Measurements from ENCODE around the gene LMAN1.

The LMAN1 gene, protein sequence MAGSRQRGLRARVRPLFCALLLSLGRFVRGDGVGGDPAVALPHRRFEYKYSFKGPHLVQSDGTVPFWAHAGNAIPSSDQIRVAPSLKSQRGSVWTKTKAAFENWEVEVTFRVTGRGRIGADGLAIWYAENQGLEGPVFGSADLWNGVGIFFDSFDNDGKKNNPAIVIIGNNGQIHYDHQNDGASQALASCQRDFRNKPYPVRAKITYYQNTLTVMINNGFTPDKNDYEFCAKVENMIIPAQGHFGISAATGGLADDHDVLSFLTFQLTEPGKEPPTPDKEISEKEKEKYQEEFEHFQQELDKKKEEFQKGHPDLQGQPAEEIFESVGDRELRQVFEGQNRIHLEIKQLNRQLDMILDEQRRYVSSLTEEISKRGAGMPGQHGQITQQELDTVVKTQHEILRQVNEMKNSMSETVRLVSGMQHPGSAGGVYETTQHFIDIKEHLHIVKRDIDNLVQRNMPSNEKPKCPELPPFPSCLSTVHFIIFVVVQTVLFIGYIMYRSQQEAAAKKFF

GRCh38 chr18:59358712-59359575 is at the start of gene LMAN1:
LMAN1 (minus strand) TSS chr18:59359265; CDS start chr18:59359244, 21 bp downstream.
- peak; percentile 89 for DNase-seq

- peak; percentile 98 for DNase-seq
These were observed 43.5 kb upstream of the LMAN1 start for GRCh38 chr18:59402432-59403090.

- no peak for DNase-seq
These were observed 41.3 kb upstream of the LMAN1 start for GRCh38 chr18:59400407-59400806.

- DNase-seq, result no peak
These were observed 36.4 kb upstream of the LMAN1 start for GRCh38 chr18:59395226-59396175.

DNA sequence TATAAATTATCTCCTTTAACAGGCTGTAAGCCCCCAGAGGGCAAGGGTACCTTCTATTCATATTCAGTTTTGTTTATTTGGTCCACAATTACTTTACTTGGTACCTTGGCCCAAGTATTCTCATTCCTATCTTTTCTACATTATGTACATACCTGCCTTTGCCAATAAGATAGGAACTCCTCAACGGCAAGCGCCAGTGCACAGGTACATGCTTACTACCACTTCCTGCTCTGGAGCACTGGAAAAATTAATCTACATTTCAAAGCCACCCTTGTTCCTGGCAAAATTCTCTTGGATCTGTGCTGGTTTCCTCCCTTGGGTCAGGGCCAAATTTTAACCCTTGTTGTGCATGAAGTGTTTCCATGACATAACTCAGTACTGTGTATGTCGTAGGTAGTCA is 34.3 kb upstream of the LMAN1 start:
- DNase-seq, result no peak

DNA sequence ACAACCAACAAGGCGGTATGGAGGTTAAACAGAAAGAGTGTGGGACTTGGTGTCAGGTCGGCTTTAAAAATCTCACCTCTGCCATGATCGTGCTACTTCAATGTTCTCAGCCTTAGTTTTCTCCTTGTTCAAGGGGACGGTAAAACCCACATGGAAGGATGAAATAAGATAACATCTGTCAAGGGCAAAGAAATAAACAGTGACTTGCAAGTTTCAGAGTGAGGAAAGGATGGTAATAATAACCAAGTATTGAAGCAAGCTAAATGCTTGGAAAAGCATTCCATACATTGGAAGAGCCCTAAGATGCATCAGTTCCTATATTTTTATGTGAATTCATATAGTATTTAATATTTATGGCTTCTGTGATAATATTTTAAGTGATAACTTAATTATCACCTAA is 29.8 kb upstream of the LMAN1 start:
- DNase-seq, result no peak

DNA sequence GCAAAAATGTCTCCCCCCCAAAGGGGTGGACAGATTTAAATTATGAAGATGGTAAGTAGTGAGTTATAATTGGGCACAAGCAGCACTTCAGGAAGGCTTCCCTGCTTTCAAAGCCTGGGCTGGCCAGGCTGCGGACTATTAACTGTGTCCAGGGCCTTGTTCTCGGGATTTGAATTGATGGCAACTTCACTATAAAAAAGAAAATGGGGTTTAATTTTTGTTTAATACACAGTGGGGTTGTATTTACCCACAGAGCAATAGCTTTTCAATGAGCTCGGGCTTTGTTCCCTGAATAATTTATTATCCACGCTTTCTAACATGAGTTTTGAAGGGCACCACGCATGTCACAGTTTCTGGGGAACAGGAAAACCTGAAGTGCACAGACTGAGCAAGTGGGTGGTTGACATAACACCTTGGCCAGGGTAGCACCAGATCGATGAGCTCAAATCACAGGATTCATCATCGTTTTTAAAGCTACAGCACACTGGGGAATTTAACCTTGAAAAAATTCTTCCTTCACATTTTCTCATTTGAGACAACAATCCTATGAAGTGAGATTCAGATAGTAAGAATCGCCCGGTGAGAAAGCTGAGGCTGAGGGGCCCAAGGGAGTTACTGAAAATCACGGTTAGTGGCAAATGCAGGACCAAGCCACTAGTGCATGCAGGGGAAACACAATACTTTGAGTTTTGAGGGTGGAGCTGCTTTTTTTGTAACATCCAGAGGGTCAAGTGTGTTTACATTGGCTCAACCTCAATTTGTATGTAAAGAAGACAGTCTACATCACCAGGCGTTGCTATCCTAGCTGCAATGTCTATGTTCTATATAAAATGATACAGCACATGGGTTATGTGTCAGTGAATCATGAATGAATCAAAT is 28.9 kb upstream of the LMAN1 start:
- DNase-seq, result peak; percentile 47

DNA sequence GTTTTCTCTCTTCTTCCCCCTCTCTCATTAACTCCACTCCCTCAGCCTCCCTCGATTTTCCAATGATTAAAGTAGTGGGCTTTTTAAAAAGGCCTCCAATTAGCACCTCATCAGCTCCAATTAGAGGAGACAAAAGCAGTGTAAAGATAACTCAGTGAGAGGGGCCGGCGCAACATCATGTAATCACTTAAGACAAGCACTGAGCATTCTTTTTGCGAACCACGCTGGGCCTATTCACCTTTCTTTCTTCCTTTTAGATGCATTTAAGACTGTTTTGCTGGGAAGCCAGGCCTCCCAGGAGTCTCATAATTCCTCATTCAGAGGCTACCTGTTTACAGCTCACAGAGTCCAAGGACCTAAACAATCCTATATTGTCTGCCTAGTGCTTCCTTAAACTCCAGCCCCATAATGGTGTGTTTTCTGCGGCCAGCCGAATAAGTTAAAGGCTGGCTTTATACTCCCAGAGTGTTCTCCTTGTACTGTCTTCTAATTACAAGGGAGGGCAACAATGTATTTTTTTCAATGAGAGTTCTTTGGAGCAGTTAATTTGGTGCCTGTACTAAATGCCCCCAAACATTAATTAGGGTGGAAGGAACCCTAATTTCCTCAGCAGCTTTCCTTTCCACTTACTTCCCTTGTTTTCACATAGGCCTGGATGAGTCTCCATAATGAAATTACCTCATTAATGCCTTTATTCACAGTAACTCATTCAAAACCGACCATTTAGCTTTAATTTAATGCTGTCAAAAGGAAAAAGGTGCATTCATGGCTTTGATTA is 28.0 kb upstream of the LMAN1 start:
- DNase-seq, result peak; percentile 60

GRCh38 chr18:59385191-59385590 is 26.1 kb upstream of the LMAN1 start:
- no peak for DNase-seq

- DNase-seq, result peak; percentile 100
These were observed 24.8 kb upstream of the LMAN1 start for GRCh38 chr18:59383851-59384250.

DNA sequence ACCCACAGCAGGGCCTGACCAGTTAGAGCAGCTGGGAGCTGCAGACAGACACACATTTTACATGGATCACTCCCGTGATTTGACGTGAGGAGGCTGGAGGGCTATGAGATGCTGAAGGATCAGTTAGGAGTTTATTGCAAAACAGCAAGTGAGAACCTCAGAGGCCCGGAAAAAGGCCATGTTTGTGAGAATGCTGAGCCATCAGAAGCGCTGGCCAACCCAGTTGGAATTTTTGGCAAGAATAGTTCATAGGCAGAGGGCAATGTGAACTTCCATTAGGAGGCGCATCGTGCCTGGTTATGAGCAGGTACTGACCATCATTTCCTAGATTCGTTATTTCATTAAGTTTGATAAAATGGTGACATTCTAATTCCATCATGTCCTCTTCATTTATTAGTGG is 23.3 kb upstream of the LMAN1 start:
- DNase-seq, result no peak

- DNase-seq, result no peak
These were observed 22.9 kb upstream of the LMAN1 start for GRCh38 chr18:59381949-59382348.

- no peak for DNase-seq
These were observed 21.6 kb upstream of the LMAN1 start for GRCh38 chr18:59380706-59381105.

GRCh38 chr18:59379772-59380522 is 20.9 kb upstream of the LMAN1 start:
- no peak for DNase-seq

DNA sequence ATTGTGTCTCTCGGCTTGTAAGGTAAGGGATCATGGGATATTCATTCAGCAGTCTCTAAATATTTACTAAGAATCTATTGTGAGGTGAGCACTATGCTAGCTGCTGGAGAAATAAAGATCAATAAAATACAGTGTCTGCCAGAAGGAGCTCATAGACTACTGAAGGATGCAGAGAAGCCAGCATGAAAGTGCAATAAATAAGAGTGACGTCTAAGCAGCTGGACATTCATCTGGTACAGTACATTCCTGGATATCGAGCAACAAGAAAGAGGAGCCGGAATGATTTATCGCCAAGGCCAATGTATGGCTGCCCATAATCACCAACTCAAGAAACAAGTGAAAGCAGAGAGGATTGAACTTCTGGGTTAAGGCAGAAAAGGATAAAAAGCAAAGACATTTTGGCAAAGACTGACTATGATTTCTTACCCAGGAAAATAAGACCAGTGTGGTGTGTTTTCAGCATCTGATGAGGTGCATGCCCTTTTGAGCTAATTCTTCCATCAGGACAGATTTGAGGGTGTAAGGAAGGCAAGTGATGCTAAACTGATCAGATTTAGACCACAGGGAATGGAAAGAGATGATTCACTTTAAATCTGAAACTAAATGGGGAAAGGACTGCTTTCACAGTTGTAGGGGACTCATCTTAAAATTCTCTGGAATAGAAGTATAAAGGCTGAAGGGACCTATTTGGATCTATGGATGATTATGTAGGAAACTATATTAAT is 18.7 kb upstream of the LMAN1 start:
- DNase-seq, result no peak

- peak; percentile 88 for DNase-seq
These were observed 17.4 kb upstream of the LMAN1 start for GRCh38 chr18:59376351-59376935.

- DNase-seq, result no peak
These were observed 15.1 kb upstream of the LMAN1 start for GRCh38 chr18:59374128-59374527.

GRCh38 chr18:59372975-59373374 is 13.9 kb upstream of the LMAN1 start:
- no peak for DNase-seq

Measured in NCI-H1417 treated with DMSO at 0.1 percent for 48 hours (cell line).